HG03025 (cell line): Measurements from ENCODE around the gene GJA3.

Experiments
- ATAC-seq: cut with Tn5 transposase; IDR thresholded peaks from one replicate; pipeline ENCODE4 v1.9.1; 2021; ENCODE audit warnings: mild to moderate bottlenecking, moderate library complexity; ENCODE audit not compliant: unreplicated experiment, low FRiP score

Gene GJA3

GRCh38 chr13:20185366-20186056 is 24.7 kb upstream of the GJA3 start:
- no peak for ATAC-seq

DNA sequence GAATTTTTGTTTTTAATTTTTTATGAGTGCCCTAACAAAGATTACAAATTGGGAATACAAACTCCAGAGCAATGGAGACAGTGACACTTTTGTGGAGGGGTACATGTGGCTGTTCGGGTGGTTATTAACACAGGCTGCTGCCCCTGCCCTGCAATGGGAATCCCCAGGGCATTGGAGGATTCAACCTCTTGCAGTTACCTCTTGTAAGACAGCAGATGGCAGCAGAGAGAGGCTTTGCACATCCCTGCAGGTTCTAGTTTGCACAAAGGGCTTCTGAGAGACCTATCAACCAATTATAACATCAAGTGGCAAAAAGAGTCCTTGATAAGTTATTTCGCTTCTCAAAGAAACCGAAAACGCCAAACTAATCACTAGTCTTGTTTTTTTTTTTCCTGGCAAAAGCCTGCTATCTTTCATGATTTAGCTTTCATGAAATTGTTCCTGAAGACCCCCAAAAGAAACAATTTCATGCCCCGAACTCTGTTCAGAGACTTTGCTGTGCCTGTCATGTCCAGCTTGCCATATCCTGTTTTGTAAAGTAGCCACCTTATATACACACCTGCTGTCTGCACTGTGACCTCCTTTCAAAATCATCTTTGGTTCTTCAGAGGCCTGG is 21.5 kb upstream of the GJA3 start:
- ATAC-seq, result peak; percentile 72

DNA sequence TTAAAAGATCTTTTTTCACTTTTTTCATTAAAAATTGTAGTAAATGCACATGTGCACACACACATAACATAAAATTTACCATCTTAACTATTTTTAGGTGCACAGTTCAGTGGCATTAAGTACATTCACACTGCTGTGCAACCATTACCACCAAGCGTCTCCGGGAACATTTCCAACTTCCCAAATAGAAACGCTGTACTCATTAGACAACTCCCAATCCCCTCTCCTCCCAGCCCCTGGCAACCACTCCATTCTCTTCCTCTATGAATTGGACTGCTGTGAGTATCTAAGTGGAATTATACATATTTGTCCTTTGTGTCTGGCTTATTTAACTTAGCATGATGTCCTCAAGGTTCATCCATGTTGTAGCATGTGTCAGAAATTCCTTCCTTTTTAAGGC is 20.3 kb upstream of the GJA3 start:
- ATAC-seq, result no peak

DNA sequence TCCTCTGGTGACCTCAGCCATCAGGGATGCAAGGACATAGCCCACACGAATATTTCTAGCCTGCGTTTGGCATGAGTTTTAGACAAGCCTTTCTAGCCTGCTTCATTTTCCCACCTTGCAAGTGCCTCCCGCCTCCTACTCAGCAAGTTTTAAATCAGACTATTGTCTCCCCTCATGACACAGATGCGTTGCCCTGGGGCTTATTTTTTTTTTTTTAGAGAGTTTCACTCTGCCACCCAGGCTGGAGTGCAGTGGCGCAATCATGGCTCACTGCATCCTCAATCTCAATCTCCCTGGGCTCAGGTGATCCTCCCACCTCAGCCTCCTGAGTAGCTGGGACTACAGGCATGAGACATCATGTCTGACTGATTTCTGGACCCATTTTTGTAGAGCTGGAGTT is 17.3 kb upstream of the GJA3 start:
- no peak for ATAC-seq

- no peak for ATAC-seq
Observed at GRCh38 chr13:20177049-20177831, 16.4 kb upstream of the GJA3 start.

- ATAC-seq, result no peak
Observed at GRCh38 chr13:20175907-20176652, 15.2 kb upstream of the GJA3 start.

GRCh38 chr13:20175406-20175794 is 14.5 kb upstream of the GJA3 start:
- ATAC-seq, result no peak

GRCh38 chr13:20174656-20175405 is 14.0 kb upstream of the GJA3 start:
- ATAC-seq, result peak; percentile 95

GRCh38 chr13:20173116-20173746 is 12.4 kb upstream of the GJA3 start:
- no peak for ATAC-seq

DNA sequence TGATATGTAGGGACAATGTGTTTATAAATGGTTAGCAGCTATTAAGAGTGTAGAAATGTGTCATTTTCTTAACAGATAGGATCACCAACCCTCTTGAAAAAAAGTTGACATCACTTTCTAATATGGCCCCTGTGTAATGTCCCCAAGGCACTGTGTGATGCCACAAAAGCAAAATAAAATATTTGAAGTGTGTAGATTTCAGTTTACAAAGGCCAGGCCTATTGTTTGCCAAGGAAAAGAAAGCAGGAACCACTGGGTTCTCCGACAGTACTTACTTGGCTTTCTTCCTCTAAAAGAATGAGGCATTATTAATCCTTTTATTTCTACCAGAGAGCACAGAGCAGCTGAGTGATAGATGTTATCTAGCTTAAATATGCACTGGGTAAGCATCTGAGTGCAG is 10.5 kb upstream of the GJA3 start:
- no peak for ATAC-seq

DNA sequence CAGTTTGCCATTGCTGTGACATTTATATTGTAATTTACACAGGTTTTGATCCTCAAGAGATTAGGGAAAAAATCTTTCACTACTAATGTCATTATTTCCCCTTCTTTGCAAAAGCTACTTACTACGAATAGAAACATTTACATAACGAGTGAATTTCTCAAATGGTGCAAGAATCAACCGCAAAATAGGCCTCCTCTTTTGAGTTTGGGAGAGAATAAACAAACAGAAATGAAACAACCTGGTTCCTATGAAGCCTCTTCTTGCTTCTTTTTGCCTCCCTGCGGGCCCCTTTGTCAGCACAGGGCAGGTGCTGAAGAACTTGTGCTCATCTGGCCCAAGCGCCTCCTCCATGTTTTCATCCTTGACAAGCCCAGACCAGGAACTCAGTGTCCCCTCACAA is 10.1 kb upstream of the GJA3 start:
- no peak for ATAC-seq

GRCh38 chr13:20168396-20168795 is 7.5 kb upstream of the GJA3 start:
- no peak for ATAC-seq

GRCh38 chr13:20165417-20166257 is 4.8 kb upstream of the GJA3 start:
- no peak for ATAC-seq

DNA sequence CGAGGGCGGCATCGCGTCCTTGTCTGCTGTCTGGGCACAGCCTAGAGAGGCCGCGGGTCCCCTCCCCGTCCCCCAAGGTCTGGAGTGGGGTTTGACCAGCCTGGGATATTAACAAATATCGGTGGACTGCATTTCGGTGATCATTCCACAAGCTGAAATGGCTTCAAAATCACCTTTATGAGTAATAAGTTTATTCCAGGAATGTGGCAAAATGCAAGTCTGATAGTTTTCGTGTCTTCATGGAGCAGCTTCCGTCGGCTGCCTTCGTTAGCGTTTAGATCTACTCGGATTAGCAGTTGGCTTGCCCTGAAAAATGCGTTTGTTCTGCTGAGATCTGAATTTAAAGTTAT is 1.1 kb upstream of the GJA3 start:
- ATAC-seq, result no peak

- peak; percentile 37 for ATAC-seq
Observed at GRCh38 chr13:20161275-20161950, 561 bp upstream of the GJA3 start.

DNA sequence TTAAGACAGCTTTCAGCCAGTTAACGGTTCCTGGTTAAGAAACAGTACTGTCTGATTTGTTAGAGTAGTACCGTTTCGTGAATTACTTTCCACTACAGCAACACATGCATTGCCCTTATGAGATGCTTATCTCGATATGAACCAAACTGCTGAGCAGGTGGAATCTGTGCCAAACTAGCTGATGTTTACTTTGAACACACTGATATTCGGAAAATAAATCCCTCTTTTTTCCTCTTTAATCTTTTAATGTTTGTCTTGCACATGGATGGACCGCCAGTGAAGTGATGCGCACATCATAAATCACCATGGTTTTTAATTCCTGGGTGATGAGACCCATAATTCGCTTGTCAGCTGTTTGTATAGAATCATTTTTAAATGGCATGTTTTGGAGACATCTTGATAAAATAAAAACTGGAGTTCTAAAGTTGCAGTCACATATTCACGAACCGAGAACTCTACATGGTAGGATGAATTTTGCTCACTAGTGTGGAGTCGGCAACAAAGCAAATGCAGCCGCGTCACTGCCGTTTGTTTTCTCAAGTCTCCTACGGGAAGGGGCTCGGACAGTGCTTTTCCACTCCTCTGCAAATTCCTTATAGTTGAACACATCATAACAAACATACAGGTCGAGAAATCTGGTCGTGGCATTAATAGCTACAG is 1.1 kb downstream of the GJA3 start:
- no peak for ATAC-seq

GRCh38 chr13:20157151-20157796 is 3.6 kb downstream of the GJA3 start:
- ATAC-seq, result no peak

- ATAC-seq, result no peak
Observed at GRCh38 chr13:20156702-20157101, 4.2 kb downstream of the GJA3 start.
